GM18858 (cell line): Measurements from ENCODE around the gene RIPK4.

ENCODE experiments used
- ATAC-seq: cut with Tn5 transposase; IDR thresholded peaks from one replicate; pipeline ENCODE4 v1.9.1; 2021; ENCODE audit not compliant: unreplicated experiment

RIPK4 gene

DNA sequence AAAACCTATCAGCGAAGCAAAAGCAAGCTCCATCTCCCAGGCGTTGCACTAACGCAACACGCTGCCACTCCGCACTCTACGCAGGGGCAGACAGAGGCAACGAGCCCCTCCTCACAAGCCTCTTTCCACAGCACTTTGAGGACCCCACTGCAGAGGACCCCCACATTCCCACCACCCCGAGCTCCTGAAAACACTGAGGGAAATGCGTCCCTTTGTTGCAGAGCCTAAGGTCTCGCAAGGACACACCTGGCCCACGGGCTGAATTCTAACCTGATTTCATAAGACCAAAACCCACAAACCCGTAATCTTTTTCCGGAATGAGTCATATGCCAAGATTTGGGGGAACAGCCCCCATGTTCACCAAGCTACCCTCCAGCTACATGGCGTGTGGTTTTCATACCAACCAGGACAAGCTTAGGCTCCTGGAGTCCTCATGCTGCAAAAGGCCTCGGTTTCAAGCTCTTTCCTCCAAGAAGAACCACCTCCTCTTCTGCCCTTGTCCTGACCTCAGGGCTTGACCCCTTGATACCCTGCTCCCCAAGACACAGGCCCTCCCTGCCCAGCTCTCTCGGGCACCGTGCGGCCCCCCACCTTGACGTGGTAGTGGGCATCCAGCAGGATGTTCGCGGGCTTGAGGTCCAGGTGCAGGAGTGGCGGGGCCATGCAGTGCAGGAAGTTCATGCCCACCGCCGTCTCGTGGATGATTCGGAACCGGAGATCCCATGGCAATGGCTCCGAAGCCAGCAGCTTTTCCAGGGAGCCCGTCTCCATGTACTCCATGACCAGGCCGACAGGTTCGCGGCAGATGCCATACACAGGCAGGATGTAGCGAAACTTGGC, 10.7 kb downstream of the RIPK4 start:
- ATAC-seq = no peak

- no peak for ATAC-seq
Measured at GRCh38 chr21:41755258-41755933, 11.5 kb downstream of the RIPK4 start.

DNA sequence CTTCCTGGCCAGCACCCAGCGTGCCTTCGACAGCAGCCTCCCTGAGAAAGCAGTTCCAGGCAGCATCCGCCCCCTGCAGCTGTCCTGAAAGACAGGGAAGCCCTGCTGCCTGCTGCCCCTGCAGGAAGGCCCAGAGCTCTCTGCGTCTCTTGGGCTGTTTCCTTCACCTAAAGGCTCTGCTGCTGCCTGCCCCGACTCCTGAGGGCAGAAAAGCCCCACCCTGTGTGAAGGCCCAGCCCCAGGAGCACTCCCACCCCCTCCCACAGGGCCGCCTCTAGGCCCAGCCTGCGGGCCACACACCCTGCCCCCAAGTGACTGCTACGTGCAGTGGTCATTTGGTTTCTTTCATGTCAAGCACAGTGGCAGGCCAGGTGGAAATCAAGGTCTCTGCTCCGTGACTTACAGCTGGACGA, 12.4 kb downstream of the RIPK4 start:
- no peak for ATAC-seq

GRCh38 chr21:41753006-41753898, 13.6 kb downstream of the RIPK4 start:
- no peak for ATAC-seq

- no peak for ATAC-seq
Measured at GRCh38 chr21:41752231-41752681, 14.6 kb downstream of the RIPK4 start.

GRCh38 chr21:41751611-41752011, 15.2 kb downstream of the RIPK4 start:
- ATAC-seq = no peak

GRCh38 chr21:41750532-41751151, 16.2 kb downstream of the RIPK4 start:
- no peak for ATAC-seq

GRCh38 chr21:41750051-41750450, 16.8 kb downstream of the RIPK4 start:
- no peak for ATAC-seq

- ATAC-seq = no peak
Measured at GRCh38 chr21:41749286-41749685, 17.6 kb downstream of the RIPK4 start.

GRCh38 chr21:41747943-41748738, 18.7 kb downstream of the RIPK4 start:
- no peak for ATAC-seq

DNA sequence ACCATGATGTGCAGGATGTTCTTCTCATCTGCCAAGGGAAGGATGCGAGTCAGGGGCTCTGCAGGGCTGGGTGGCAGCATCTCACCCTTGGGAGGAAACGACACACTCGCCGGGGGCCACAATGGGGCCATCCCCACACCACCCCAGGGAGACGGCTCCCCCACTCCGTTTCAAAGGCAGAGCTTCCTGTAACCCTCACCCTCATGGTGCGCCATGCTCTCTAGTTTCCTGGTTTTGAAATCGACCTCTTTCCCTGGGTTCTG, 20.2 kb downstream of the RIPK4 start:
- no peak for ATAC-seq

- ATAC-seq = no peak
Measured at GRCh38 chr21:41745971-41746743, 20.7 kb downstream of the RIPK4 start.

- ATAC-seq = no peak
Measured at GRCh38 chr21:41745026-41745820, 21.6 kb downstream of the RIPK4 start.

DNA sequence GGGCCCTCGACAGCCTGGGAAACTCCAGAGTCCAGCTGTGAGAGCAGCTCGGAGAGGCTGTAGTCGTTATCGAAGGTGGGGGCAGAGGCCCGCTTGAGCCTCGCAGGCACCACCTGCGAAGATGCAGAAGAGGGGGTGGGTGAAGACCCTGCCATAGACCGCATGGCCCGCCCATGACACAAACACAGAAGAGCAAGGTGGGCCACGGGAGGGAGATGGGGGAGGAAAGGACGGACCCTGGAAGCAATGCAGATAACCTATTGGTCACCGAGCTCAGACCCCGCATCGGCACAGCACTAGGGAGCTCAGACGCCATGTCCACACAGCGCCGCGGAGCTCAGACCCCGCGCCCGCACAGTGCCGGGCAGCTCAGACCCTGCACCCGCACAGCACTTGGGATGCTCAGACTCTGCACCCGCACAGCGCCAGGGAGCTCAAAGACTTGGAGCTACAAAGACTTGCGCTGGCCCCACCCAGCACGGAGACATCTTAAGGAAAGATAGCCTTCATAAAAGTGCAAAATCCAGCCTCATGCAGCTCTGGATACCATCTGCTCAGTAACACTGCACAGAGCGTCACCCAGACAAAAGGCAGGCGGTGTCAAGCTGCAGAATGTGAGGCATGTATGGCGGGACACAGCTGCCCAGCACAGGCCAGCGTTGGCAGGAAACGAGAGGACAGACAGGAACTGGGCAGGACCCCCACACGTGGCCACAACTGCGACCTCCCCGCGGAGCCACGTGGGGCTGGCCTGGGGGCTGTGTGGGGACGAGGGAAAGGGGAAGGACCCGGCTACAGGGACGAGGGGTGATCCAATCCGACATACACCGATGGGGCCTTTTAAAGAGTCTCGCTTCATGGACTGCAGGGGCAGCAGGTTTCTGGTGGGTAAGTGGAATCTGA, 22.6 kb downstream of the RIPK4 start:
- ATAC-seq = no peak

GRCh38 chr21:41743321-41744027, 23.4 kb downstream of the RIPK4 start:
- no peak for ATAC-seq

DNA sequence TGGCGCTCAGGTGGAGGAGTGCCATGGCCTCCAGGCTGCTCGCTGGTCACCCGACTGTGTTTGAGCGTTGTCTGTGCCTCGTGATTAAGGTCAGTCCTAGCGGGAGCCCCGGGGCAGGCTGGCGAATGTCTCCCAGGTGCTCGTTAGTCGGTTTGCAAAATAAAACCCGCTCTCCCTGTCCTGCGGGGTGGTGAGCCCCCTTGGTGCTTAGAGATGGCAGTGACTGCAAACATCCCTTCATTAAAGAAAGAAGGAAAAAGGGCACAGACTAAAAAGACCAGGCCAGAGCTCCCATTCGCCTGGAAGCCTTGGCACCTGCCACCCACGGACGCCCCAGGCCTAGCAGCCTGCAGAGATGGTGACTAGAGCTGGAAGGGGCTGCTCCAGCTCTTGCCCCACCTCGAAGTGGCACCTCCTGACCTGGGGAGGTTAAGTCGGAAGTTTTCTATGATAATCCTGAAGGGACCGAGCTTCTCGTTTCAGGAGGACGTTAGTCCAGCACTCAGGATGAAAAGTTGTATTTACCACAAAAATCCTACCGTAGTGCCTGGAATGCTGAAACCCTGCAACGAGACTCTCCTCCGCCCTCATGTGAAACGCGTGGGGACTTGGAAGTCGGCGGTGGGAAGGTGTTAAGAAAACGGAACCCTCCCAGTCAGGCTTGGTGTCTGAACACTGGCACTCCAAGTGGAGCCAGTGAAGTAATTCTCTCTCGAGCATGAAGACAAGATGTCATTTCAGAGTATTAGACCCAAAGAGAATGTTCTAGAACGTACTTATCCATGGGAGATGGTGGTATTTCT, 24.6 kb downstream of the RIPK4 start:
- ATAC-seq = no peak
